22Rv1 (cell line): ENCODE results near the gene TEDC1.

Source experiments
- CTCF ChIP-seq: fragments of 450-650 bp; IDR thresholded peaks from 2 replicates; pipeline ENCODE4 v1.5.1; 2017; ENCODE audit warnings: mild to moderate bottlenecking
- ZFX ChIP-seq: fragments of 450-650 bp; IDR thresholded peaks from 2 replicates; pipeline ENCODE4 v1.6.1; 2017; ENCODE audit warnings: antibody characterized with exemption, borderline replicate concordance

GRCh38 chr14:105534586-105534985, 43.5 kb downstream of the TEDC1 start:
- TF ChIP-seq ZFX (no peak), CTCF (no peak)
